GM19035 (cell line): ENCODE measurements around the gene RNF17.
A peak's percentile ranks its signal among the peaks of the same experiment; 100 is the strongest.

ENCODE experiments used
- ATAC-seq: cut with Tn5 transposase; IDR thresholded peaks from one replicate; pipeline ENCODE4 v1.9.1; 2021; ENCODE audit not compliant: unreplicated experiment

RNF17 gene

DNA sequence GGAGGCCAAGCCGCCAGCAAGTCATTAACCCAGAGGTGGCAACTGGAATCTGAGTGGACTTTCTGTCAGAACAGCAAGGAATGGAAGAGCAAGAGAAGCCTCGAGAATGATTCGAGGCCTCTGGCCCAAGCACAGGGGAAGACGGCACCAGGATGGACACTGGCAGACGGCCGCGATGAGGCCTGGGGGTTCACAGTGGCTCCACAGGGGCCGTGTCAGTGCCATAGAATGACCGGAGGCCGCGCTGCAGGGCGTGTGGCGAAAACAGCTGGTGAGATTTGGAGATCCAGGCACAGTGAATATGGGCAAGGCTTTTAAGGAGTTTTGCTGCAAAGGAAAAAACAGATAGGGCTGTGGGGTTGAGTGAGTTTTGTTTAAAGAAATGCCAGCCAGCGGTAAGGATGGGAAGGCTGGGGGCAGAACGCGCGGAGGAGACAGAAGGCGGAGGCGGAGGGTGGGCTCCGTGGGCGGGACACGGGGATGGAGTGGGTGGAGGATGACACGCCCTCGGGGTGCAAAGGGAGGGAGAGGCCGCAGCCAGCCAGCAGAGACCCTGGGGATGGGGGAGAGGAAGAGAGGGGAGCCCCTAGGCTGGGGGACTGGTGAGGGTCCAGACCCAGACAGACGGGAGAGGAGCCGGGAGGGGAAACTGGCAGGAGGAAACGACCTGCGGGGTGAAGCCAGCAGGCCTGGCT is 130.5 kb downstream of the RNF17 start:
- no peak for ATAC-seq

DNA sequence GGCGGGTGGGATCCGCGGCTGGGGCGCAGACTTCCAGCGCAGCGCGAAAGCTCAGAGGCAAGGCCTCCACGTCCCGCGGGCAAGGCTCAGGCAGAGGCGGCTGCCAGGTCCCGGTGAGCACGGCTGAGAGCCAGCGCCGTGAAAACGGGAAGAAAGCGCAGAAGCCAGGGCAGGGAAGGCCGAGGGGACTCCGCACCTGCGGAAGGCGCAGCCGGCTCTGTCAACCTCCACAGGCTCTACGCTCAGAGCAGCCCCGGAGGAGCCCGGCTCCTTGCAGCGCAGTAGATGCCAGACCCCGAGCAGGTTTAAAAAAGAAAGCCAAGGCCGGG is 131.0 kb downstream of the RNF17 start:
- ATAC-seq: no peak

DNA sequence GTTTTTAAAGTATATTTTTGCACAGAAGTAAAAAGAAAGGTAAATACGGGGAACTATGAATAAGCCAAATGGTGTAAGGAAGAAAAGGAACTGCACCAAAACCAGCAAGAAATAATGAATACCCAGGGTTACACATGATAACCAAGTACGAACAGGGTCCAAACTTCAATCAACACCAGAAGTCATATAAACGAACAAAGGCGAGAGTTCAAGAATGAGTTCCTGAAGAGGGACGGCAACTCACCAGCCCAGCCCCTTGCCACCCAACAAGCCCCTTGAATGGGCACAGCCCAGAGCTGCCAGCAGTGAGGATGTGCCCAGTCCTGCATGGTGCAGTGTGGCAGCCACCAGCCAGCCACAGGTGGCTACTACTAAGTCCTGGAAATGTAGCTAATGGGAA is 132.1 kb downstream of the RNF17 start:
- no peak for ATAC-seq

DNA sequence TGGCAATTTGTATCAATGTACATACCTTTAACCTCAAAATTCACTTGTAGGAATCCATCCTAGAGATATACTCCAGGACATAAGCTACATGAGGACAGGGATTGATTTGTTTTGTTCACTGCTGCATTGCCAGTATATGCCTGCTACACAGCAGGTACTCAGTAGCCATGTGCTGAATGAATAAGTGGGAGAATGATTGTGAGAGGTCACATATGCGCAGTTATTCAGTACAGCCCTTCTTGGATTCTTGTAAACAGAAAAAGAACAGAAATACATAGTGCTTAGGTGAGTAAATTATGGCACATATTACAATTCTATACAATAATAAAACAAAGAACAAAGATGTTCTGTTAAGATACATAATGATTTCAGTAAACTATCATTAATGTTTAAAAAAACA is 133.3 kb downstream of the RNF17 start:
- no peak for ATAC-seq

GRCh38 chr13:24899601-24900000 is 135.6 kb downstream of the RNF17 start:
- no peak for ATAC-seq

- ATAC-seq: no peak
Observed at GRCh38 chr13:24900507-24900906, 136.5 kb downstream of the RNF17 start.

GRCh38 chr13:24905242-24905641 is 141.3 kb downstream of the RNF17 start:
- no peak for ATAC-seq

- no peak for ATAC-seq
Observed at GRCh38 chr13:24906268-24906667, 142.3 kb downstream of the RNF17 start.

DNA sequence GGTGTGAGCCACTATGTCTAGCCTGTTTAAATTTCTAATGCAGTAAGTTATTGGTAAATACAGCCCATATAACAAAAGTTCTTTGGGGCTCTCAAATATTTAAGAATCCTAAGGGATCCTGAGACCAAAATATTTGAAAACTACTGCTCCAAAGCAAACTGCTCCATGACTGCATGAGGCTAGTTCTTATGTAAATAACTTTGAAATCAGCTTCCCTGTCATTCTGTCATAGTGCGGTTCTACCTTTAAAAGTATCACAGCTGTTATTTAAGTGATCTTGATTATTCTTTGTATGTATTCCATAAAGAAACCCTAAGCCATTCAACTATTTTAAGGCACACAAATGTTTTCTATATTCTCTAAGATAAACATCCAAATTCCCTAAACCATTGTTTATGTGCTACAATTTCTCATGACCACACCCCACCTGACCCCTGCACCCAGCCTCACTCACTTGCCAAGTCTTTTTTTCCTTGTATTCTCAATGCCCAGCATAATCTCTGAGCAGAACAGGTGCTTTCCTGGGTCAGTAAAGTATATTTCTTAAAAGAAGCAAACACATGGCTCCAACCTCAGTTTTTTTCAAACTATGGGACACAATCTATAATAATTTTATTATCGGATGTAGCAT is 146.6 kb downstream of the RNF17 start:
- ATAC-seq: no peak

DNA sequence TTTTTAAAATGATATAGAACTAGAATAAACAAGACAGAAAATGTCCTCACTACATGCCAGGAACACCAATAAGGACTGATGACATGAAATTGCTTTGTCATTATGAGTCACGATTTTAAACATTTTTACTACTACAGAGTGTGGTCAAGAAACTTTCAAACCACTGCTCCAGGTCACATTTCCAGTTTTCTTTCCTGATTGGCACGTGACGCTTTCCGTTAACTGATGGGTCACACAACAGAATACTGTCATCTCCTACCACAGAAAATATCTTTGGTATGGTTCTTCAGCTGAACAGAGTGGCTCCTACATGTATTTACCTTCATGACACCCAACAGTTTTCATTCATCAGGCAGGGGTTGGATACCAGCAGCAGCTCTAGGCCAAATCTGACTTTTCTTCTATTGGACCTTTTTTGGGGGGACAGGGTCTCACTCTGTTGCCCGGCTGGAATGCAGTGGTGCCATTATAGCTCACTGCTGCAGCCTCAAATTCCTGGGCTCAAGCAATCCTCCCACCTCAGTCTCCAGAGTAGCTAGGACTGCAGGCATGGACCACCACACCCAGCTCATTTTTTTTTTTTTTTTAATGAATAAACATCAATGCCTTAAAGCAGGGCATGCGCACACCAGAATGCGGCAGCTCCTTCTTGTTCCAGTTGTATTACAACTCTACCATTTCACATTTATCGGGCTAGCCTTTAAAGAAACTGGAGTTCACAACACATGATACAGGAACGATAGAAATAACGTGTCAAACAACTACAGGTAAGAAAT is 147.4 kb downstream of the RNF17 start:
- no peak for ATAC-seq

- ATAC-seq: no peak
Observed at GRCh38 chr13:24916464-24916863, 152.5 kb downstream of the RNF17 start.

GRCh38 chr13:24921003-24921402 is 157.0 kb downstream of the RNF17 start:
- ATAC-seq: no peak

- no peak for ATAC-seq
Observed at GRCh38 chr13:24921881-24922280, 157.9 kb downstream of the RNF17 start.

DNA sequence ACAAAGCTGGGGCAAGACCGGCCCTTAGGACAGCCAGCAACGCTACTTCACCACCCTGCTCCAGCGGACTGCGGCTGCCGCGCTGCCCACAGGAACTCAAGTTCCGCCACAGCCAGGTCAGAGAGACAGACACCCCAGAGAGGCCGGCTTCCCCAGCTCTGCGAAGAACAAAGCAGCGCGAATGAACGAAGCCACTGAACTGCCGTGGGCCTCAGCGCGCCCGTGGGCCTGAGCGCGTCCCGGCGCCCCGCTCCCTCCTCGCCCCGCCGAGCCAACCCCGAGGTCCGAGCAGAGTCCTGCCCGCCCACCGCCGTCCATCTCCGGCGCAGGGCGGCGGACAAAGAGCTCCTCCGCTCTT is 158.4 kb downstream of the RNF17 start:
- no peak for ATAC-seq

GRCh38 chr13:24922745-24923591 is 159.0 kb downstream of the RNF17 start:
- ATAC-seq: peak; percentile 89

GRCh38 chr13:24925318-24926231 is 161.6 kb downstream of the RNF17 start:
- no peak for ATAC-seq

- no peak for ATAC-seq
Observed at GRCh38 chr13:24927810-24928404, 163.9 kb downstream of the RNF17 start.

GRCh38 chr13:24929196-24929595 is 165.2 kb downstream of the RNF17 start:
- no peak for ATAC-seq
